BE2C (cell line): ENCODE results near the gene PSD.

Experiments
- DNase-seq: peaks from one replicate; pipeline ENCODE4 v3.0.0-alpha.2; 2020
- H3K27me3 ChIP-seq: fragments of 250-450 bp; sonication (Bioruptor Pico); 2 replicates; pipeline ENCODE4 v1.5.1; 2020; ENCODE audit warnings: mild to moderate bottlenecking
- H3K36me3 ChIP-seq: fragments of 250-450 bp; sonication (Bioruptor Pico); 2 replicates; pipeline ENCODE4 v1.5.1; 2020; ENCODE audit warnings: mild to moderate bottlenecking
- H3K4me1 ChIP-seq: fragments of 250-450 bp; sonication (Bioruptor Pico); 2 replicates; pipeline ENCODE4 v1.5.1; 2020
- H3K4me3 ChIP-seq: 2 replicates; pipeline ENCODE4 v1.5.1; 2011; ENCODE audit warnings: low read depth, low read length
- H3K9me3 ChIP-seq: fragments of 250-450 bp; sonication (Bioruptor Pico); 2 replicates; pipeline ENCODE4 v1.5.1; 2020
- CTCF ChIP-seq: IDR thresholded peaks from 2 replicates; pipeline ENCODE4 v1.5.1; 2012; ENCODE audit warnings: mild to moderate bottlenecking, low read depth, low read length

PSD gene

GRCh38 chr10:102405108-102405571 is 13.4 kb downstream of the PSD start:
- no peaks in the 10 kb centered on the region for H3K27me3 ChIP-seq
- H3K4me1 ChIP-seq, result peaks cover 3% of the 10 kb centered on the region; the same call in 1 of the 2 replicates
- no peak overlapping the region for H3K4me3 ChIP-seq
- no peak for TF ChIP-seq CTCF
- peaks cover 20% of the 10 kb centered on the region for H3K36me3 ChIP-seq
- no peak for DNase-seq
- no peaks in the 10 kb centered on the region for H3K9me3 ChIP-seq

- peaks cover 3% of the 10 kb centered on the region; the same call in 1 of the 2 replicates for H3K4me1 ChIP-seq
- no peak overlapping the region for H3K4me3 ChIP-seq
- DNase-seq, result no peak
- peaks cover 23% of the 10 kb centered on the region for H3K36me3 ChIP-seq
- TF ChIP-seq CTCF, result no peak
- no peaks in the 10 kb centered on the region for H3K9me3 ChIP-seq
- H3K27me3 ChIP-seq, result no peaks in the 10 kb centered on the region
Observed at GRCh38 chr10:102404361-102405107, 14.1 kb downstream of the PSD start.

- TF ChIP-seq CTCF, result no peak
- H3K36me3 ChIP-seq, result peaks cover 23% of the 10 kb centered on the region
- DNase-seq, result no peak
Observed at GRCh38 chr10:102403115-102403514, 15.5 kb downstream of the PSD start.

GRCh38 chr10:102402512-102402896 is 16.1 kb downstream of the PSD start:
- Histone ChIP-seq H3K4me1 (peaks cover 3% of the 10 kb centered on the region; the same call in 1 of the 2 replicates), H3K4me3 (no peak overlapping the region), H3K9me3 (no peaks in the 10 kb centered on the region), H3K27me3 (no peaks in the 10 kb centered on the region), H3K36me3 (peaks cover 23% of the 10 kb centered on the region)
- no peak for TF ChIP-seq CTCF
- no peak for DNase-seq

More at GRCh38 chr10:102403115-102403514, 15.5 kb downstream of the PSD start:
- Histone ChIP-seq H3K4me3 (no peak overlapping the region), H3K9me3 (no peaks in the 10 kb centered on the region), H3K27me3 (no peaks in the 10 kb centered on the region), H3K4me1 (peaks cover 3% of the 10 kb centered on the region; the same call in 1 of the 2 replicates)

GRCh38 chr10:102401735-102402511 is 16.7 kb downstream of the PSD start:
- H3K36me3 ChIP-seq, result peaks cover 23% of the 10 kb centered on the region
- no peaks in the 10 kb centered on the region for H3K27me3 ChIP-seq
- no peak for TF ChIP-seq CTCF
- H3K4me3 ChIP-seq, result no peak overlapping the region
- H3K4me1 ChIP-seq, result peaks cover 3% of the 10 kb centered on the region; the same call in 1 of the 2 replicates
- DNase-seq, result peak; percentile 42
- H3K9me3 ChIP-seq, result no peaks in the 10 kb centered on the region

- H3K4me3 ChIP-seq, result no peak overlapping the region
- no peak for DNase-seq
- peaks cover 23% of the 10 kb centered on the region for H3K36me3 ChIP-seq
- no peaks in the 10 kb centered on the region for H3K9me3 ChIP-seq
- H3K27me3 ChIP-seq, result no peaks in the 10 kb centered on the region
- TF ChIP-seq CTCF, result no peak
- peaks cover 3% of the 10 kb centered on the region; the same call in 1 of the 2 replicates for H3K4me1 ChIP-seq
Observed at GRCh38 chr10:102401342-102401654, 17.3 kb downstream of the PSD start.
